IMR-90 (cell line): ENCODE data around the gene C10orf67. TPM values are rescaled to one million over a fixed set of nuclear protein-coding genes. Genes with fewer than 3 reads are reported as not detected.

Source experiments
- ATAC-seq: fragments of 200-7000 bp; cut with Tn5 transposase; 2 replicates; pipeline ENCODE4 v1.9.1; 2020; ENCODE audit warnings: low read depth, mild to moderate bottlenecking, moderate library complexity
- BruUV-seq: library from RNA; stranded (reverse); fragments of 400-500 nt; replicated peaks from 2 replicates; lab custom pipeline; 2021; lab: Mats Ljungman, UMichigan
- CTCF ChIA-PET: fragments of 300-600 bp; formaldehyde crosslinking; extraction: SDS; loops from one replicate; lab custom pipeline; 2021; ENCODE audit warnings: antibody characterized with exemption; lab: Yijun Ruan, JAX
- POLR2A ChIA-PET: fragments of 300-600 bp; sonication (Branson Sonifier 250); formaldehyde crosslinking; loops from one replicate; lab custom pipeline; 2022; ENCODE audit warnings: antibody characterized with exemption; ENCODE audit not compliant: unreplicated experiment; lab: Charles Lee
- DNase-seq: peaks from one replicate; pipeline ENCODE4 v3.0.0; 2013
- H2AFZ ChIP-seq: replicated peaks from 2 replicates; pipeline ENCODE3; 2013; ENCODE audit warnings: low read length, mild to moderate bottlenecking; ENCODE audit not compliant: poor library complexity
- H2AK5ac ChIP-seq: 2 replicates; pipeline ENCODE4 v1.6.1; 2013; ENCODE audit warnings: low read depth, low read length, inconsistent platforms
- H2AK9ac ChIP-seq: replicated peaks from 2 replicates; pipeline ENCODE3; 2013; ENCODE audit warnings: mild to moderate bottlenecking, low read depth, low read length, moderate library complexity; ENCODE audit not compliant: poor library complexity
- H2BK120ac ChIP-seq: 2 replicates; pipeline ENCODE4 v1.6.1; 2013; ENCODE audit warnings: low read depth, low read length, inconsistent platforms
- H2BK15ac ChIP-seq: 3 replicates; pipeline ENCODE4 v1.6.1; 2013; ENCODE audit warnings: low read depth, low read length, inconsistent platforms
- H2BK20ac ChIP-seq: 2 replicates; pipeline ENCODE4 v1.6.1; 2013; ENCODE audit warnings: low read depth, mild to moderate bottlenecking, inconsistent platforms, low read length, moderate library complexity
- H2BK5ac ChIP-seq: 2 replicates; pipeline ENCODE4 v1.6.1; 2013; ENCODE audit warnings: mild to moderate bottlenecking, low read depth, low read length, inconsistent platforms; ENCODE audit not compliant: poor library complexity, severe bottlenecking
- H3K14ac ChIP-seq: replicated peaks from 2 replicates; pipeline ENCODE4 v1.6.1; 2013; ENCODE audit warnings: low read depth, low read length, inconsistent platforms
- H3K18ac ChIP-seq: 2 replicates; pipeline ENCODE4 v1.6.1; 2013; ENCODE audit warnings: low read depth, low read length, control low read depth
- H3K23ac ChIP-seq: 2 replicates; pipeline ENCODE4 v1.6.1; 2013; ENCODE audit warnings: low read depth, low read length, inconsistent platforms
- H3K27ac ChIP-seq: 2 replicates; pipeline ENCODE4 v1.5.1; 2013; ENCODE audit warnings: mild to moderate bottlenecking, control low read depth, low read length; ENCODE audit not compliant: insufficient read depth
- H3K27me3 ChIP-seq: 2 replicates; pipeline ENCODE4 v1.6.1; 2013; ENCODE audit warnings: low read length; ENCODE audit not compliant: control insufficient read depth, insufficient read depth
- H3K36me3 ChIP-seq: 2 replicates; pipeline ENCODE4 v1.6.1; 2013; ENCODE audit warnings: low read length, mixed read lengths; ENCODE audit not compliant: control insufficient read depth, insufficient read depth
- H3K4ac ChIP-seq: 2 replicates; pipeline ENCODE4 v1.6.1; 2013; ENCODE audit warnings: low read depth, low read length, inconsistent platforms
- H3K4me1 ChIP-seq: 2 replicates; pipeline ENCODE4 v1.6.1; 2013; ENCODE audit warnings: low read length, mixed read lengths; ENCODE audit not compliant: control insufficient read depth, insufficient read depth
- H3K4me2 ChIP-seq: 2 replicates; pipeline ENCODE4 v1.6.1; 2013; ENCODE audit warnings: low read depth, mild to moderate bottlenecking, control low read depth, low read length, moderate library complexity
- H3K4me3 ChIP-seq: 2 replicates; pipeline ENCODE4 v1.5.1; 2013; ENCODE audit warnings: low read depth, mild to moderate bottlenecking, control low read depth, low read length, moderate library complexity; ENCODE audit not compliant: insufficient read depth
- H3K56ac ChIP-seq: 2 replicates; pipeline ENCODE4 v1.6.1; 2013; ENCODE audit warnings: low read length, inconsistent platforms; ENCODE audit not compliant: insufficient read depth; ENCODE audit errors: extremely low read depth
- H3K79me1 ChIP-seq, 2 experiments: 2 replicates each; pipeline ENCODE4 v1.6.1; 2013; ENCODE audit warnings: low read length in 2 of 2, inconsistent platforms in 1 of 2, low read depth in 1 of 2
- H3K9ac ChIP-seq: 2 replicates; pipeline ENCODE4 v1.6.1; 2013; ENCODE audit warnings: low read depth, low read length, control low read depth
- H3K9me1 ChIP-seq: 2 replicates; pipeline ENCODE4 v1.6.1; 2013; ENCODE audit warnings: low read length, inconsistent platforms; ENCODE audit not compliant: insufficient read depth
- H3K9me3 ChIP-seq: 2 replicates; pipeline ENCODE4 v1.6.1; 2013; ENCODE audit warnings: low read length; ENCODE audit not compliant: control insufficient read depth, insufficient read depth
- H4K20me1 ChIP-seq: 2 replicates; pipeline ENCODE4 v1.6.1; 2013; ENCODE audit warnings: low read length, inconsistent platforms; ENCODE audit not compliant: insufficient read depth
- H4K5ac ChIP-seq: 2 replicates; pipeline ENCODE4 v1.6.1; 2013; ENCODE audit warnings: mild to moderate bottlenecking, low read depth, low read length, control low read depth
- H4K8ac ChIP-seq, 2 experiments: 2 replicates each; pipeline ENCODE4 v1.6.1; 2013; ENCODE audit warnings: low read depth in 2 of 2, low read length in 2 of 2, control low read depth in 1 of 2, inconsistent platforms in 1 of 2
- H4K91ac ChIP-seq: 2 replicates; pipeline ENCODE4 v1.6.1; 2013; ENCODE audit warnings: low read depth, low read length, inconsistent platforms; ENCODE audit not compliant: insufficient read depth
- CEBPB ChIP-seq: IDR thresholded peaks from 2 replicates; pipeline ENCODE4 v1.6.1; 2012; ENCODE audit warnings: low read depth, low read length, improper control_type of control experiment
- MAFK ChIP-seq: IDR thresholded peaks from 2 replicates; pipeline ENCODE4 v1.6.1; 2012; ENCODE audit warnings: low read depth, low read length, improper control_type of control experiment
- MAZ ChIP-seq: IDR thresholded peaks from 2 replicates; pipeline ENCODE4 v1.6.1; 2012; ENCODE audit warnings: low read depth, mild to moderate bottlenecking, low read length, improper control_type of control experiment, moderate library complexity, borderline replicate concordance
- POLR2A ChIP-seq: IDR thresholded peaks from 2 replicates; pipeline ENCODE4 v1.6.1; 2012; ENCODE audit warnings: mild to moderate bottlenecking, low read depth, low read length
- RAD21 ChIP-seq: IDR thresholded peaks from 2 replicates; pipeline ENCODE4 v1.6.1; 2012; ENCODE audit warnings: low read length, improper control_type of control experiment
- WGBS, 2 experiments: methylation state at CpG; one replicate each; pipeline versions ENCODE4 v1.1.5 to v1.1.7; 2013; ENCODE audit warnings: missing lambda C conversion rate in 2 of 2; ENCODE audit not compliant: insufficient read length in 1 of 2; ENCODE audit errors: extremely low coverage in 2 of 2; 5-methylcytosine and 5-hydroxymethylcytosine counted together
- dilution Hi-C: fragments of 300-500 bp; cut with HindIII; formaldehyde crosslinking; loops from one replicate; pipeline ENCODE4 v1.14.3; 2018; ENCODE audit warnings: low sequenced_read_pairs; ENCODE audit not compliant: unreplicated experiment
- in situ Hi-C: fragments of 300-500 bp; cut with MboI; formaldehyde crosslinking; loops from 3 replicates; pipeline ENCODE4 v1.14.3; 2019; ENCODE audit warnings: low sequenced_read_pairs, inconsistent platforms, mixed read lengths
- intact Hi-C: fragments of 100-400 bp; cut with micrococcal nuclease; formaldehyde crosslinking; loops from 2 replicates; pipeline ENCODE4 v1.10.0; 2022
- polyA plus RNA-seq, 3 experiments: library from polyadenylated mRNA; depleted of rRNA; stranded (reverse); fragments of >200 nt; gene quantifications; 2 replicates each; pipeline ENCODE4 v1.2.3, GENCODE V29; 2012; ENCODE audit warnings: low replicate concordance in 1 of 3
- total RNA-seq: library from RNA; depleted of rRNA; stranded (reverse); fragments of >200 nt; gene quantifications from 2 replicates; pipeline ENCODE4 v1.2.3, GENCODE V29; 2012
- TF ChIP-seq, protein P1 (sequence below): fragments of 150-350 bp; IDR thresholded peaks from 2 replicates; pipeline ENCODE4 v1.6.1; 2016; ENCODE audit warnings: low read depth, mild to moderate bottlenecking, low read length, moderate library complexity, borderline replicate concordance
- TF ChIP-seq, protein P2 (sequence below): conservative IDR thresholded peaks from 2 replicates; pipeline ENCODE4 v1.5.1; 2012; ENCODE audit warnings: mild to moderate bottlenecking, low read depth, low read length, improper control_type of control experiment

The C10orf67 gene
- total and polyA plus RNA-seq, 2 of the 4 experiments (the other 2 are of a cell fraction), result 0.15 to 0.18 TPM

DNA sequence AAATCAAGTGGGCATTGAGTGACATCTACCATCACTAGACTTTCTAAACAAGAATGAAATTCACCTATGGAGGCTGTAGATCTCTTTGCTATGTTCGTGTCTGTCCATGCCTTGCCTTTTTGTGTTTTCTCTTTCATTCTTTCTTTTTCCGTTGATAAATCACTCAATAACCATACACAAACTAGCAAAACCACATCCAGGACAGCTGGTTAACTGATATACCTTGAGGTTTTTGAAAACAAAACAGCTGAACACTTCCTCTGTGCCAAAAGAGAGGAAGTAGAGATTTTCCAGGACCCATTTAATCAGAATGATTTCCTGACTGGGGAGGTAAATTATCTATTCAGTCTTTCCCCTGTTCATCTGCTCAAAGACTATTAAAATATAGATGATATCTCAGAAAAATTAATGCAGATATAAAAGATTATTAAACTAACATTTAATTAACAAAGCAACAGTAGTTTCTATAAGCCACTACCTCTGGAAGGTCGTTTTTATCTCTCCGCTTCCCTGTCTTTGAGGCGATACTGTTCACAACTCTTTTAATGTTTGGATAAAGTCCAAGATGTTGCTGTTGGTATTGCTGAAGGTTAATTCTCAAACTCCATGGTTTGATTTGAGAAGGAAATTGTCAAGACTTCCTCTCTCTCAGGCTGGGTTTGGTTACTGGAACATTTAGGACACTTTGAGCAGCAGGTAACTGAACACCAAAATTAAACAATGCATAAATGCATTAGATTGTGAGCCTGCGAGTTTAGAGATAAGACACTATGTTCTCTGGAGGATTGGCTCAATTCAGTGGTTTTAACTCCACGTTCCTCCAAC is 24.4 kb upstream of the C10orf67 start:
- POLR2A ChIA-PET, result no interaction called here
- H3K27ac ChIP-seq, result no peak overlapping the region
- no peak for DNase-seq

More for the DNA sequence above, 24.4 kb upstream of the C10orf67 start:
- no peaks in the 10 kb centered on the region for H4K20me1 ChIP-seq
- H3K79me1 ChIP-seq, result no peaks in the 10 kb centered on the region
- H3K36me3 ChIP-seq, result no peaks in the 10 kb centered on the region
- H2AK9ac ChIP-seq, result no peak overlapping the region
- no peak overlapping the region for H3K4ac ChIP-seq
- intact Hi-C loops (no loop called here), dilution Hi-C loops (no loop called here), in situ Hi-C loops (no loop called here)
- no peak overlapping the region for H3K18ac ChIP-seq
- no peak overlapping the region for H2BK20ac ChIP-seq
- no peak overlapping the region for H4K91ac ChIP-seq
- H4K8ac ChIP-seq, result no peak overlapping the region
- TF ChIP-seq POLR2A, result no peak
- no peak for TF ChIP-seq RAD21
- TF ChIP-seq, protein P1, sequence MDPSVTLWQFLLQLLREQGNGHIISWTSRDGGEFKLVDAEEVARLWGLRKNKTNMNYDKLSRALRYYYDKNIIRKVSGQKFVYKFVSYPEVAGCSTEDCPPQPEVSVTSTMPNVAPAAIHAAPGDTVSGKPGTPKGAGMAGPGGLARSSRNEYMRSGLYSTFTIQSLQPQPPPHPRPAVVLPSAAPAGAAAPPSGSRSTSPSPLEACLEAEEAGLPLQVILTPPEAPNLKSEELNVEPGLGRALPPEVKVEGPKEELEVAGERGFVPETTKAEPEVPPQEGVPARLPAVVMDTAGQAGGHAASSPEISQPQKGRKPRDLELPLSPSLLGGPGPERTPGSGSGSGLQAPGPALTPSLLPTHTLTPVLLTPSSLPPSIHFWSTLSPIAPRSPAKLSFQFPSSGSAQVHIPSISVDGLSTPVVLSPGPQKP, result no peak
- TF ChIP-seq, protein P2, sequence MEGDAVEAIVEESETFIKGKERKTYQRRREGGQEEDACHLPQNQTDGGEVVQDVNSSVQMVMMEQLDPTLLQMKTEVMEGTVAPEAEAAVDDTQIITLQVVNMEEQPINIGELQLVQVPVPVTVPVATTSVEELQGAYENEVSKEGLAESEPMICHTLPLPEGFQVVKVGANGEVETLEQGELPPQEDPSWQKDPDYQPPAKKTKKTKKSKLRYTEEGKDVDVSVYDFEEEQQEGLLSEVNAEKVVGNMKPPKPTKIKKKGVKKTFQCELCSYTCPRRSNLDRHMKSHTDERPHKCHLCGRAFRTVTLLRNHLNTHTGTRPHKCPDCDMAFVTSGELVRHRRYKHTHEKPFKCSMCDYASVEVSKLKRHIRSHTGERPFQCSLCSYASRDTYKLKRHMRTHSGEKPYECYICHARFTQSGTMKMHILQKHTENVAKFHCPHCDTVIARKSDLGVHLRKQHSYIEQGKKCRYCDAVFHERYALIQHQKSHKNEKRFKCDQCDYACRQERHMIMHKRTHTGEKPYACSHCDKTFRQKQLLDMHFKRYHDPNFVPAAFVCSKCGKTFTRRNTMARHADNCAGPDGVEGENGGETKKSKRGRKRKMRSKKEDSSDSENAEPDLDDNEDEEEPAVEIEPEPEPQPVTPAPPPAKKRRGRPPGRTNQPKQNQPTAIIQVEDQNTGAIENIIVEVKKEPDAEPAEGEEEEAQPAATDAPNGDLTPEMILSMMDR, result no peak
- TF ChIP-seq CEBPB, result no peak
- no peak for TF ChIP-seq MAZ
- TF ChIP-seq MAFK, result no peak
- no peak for ATAC-seq
- no TSS peak for BruUV-seq
- H3K23ac ChIP-seq, result no peak overlapping the region
- H3K56ac ChIP-seq, result no peak overlapping the region
- H3K9me3 ChIP-seq, result no peaks in the 10 kb centered on the region
- H3K9me1 ChIP-seq, result no peaks in the 10 kb centered on the region
- CTCF ChIA-PET, result interaction anchor here (0.6 kb wide), 1 partner anchor 288 kb away, joined by 4 read pairs; no protein-coding TSS in a partner anchor
- peaks cover 2% of the 10 kb centered on the region; the same call in 1 of the 2 replicates for H3K27me3 ChIP-seq
- H2BK15ac ChIP-seq, result no peak overlapping the region
- 40% methylated on average over 1 of the region's 7 CpGs; no CpG with 5 or more reads in 1 of the 2 experiments for WGBS, 2 experiments
- H2AFZ ChIP-seq, result no peak overlapping the region
- no peak overlapping the region for H2BK120ac ChIP-seq
- no peak overlapping the region for H4K5ac ChIP-seq
- no peak overlapping the region for H3K4me2 ChIP-seq
- H2BK5ac ChIP-seq, result no peak overlapping the region
- no peak overlapping the region for H3K14ac ChIP-seq
- H2AK5ac ChIP-seq, result no peak overlapping the region
- no peak overlapping the region for H3K4me3 ChIP-seq
- no peak overlapping the region for H3K9ac ChIP-seq
- no peaks in the 10 kb centered on the region for H3K4me1 ChIP-seq
